Measurements from ENCODE around the gene PCDHGA11. TPM values are rescaled to one million over a fixed set of nuclear protein-coding genes. Genes with fewer than 3 reads are reported as not detected.

PCDHGA11 gene
- total and polyA plus RNA-seq, 2 donors from 2014 or later = 0.37 to 3.6 TPM

- Histone ChIP-seq H3K36me3 (ENCODE audit: control insufficient read depth in 2 of 3, insufficient read depth in 3 of 3, low read length in 3 of 3) (no peaks in the 10 kb centered on the region), H3K27ac (ENCODE audit: low read depth in 2 of 2, low read length in 2 of 2) (no peak overlapping the region), H3K4me3 (ENCODE audit: low read length in 3 of 3) (no peak overlapping the region), H3K4me1 (ENCODE audit: control insufficient read depth in 2 of 3, insufficient read depth in 2 of 3, low read depth in 1 of 3, low read length in 3 of 3) (no peaks in the 10 kb centered on the region), H3K9me3 (ENCODE audit: control insufficient read depth in 2 of 3, insufficient read depth in 1 of 3, low read length in 3 of 3) (peaks cover 0 to 59% (median 27%) of the 10 kb centered on the region in 3 donors), H3K27me3 (ENCODE audit: control insufficient read depth, insufficient read depth, low read length) (no peaks in the 10 kb centered on the region), H3K9ac (ENCODE audit: low read length in 3 of 3) (no peak overlapping the region)
- TF ChIP-seq CTCF (IDR thresholded peaks at IDR 0.05; ENCODE audit: borderline replicate concordance, extremely low read depth, insufficient read depth) = no peak
- intact Hi-C loops (cut with DNase I) = no loop called here
- FAIRE-seq (no peak), DNase-seq (no peak)
These were observed 11.1 kb upstream of the PCDHGA11 start for GRCh38 chr5:141409598-141410306.

GRCh38 chr5:141411575-141411974 is 9.3 kb upstream of the PCDHGA11 start:
- FAIRE-seq (no peak), DNase-seq (no peak)
- Histone ChIP-seq H3K27ac (ENCODE audit: low read depth in 2 of 2, low read length in 2 of 2) (no peak overlapping the region), H3K4me3 (ENCODE audit: low read length in 3 of 3) (no peak overlapping the region), H3K27me3 (ENCODE audit: control insufficient read depth, insufficient read depth, low read length) (no peaks in the 10 kb centered on the region), H3K4me1 (ENCODE audit: control insufficient read depth in 2 of 3, insufficient read depth in 2 of 3, low read depth in 1 of 3, low read length in 3 of 3) (no peaks in the 10 kb centered on the region), H3K36me3 (ENCODE audit: control insufficient read depth in 2 of 3, insufficient read depth in 3 of 3, low read length in 3 of 3) (no peaks in the 10 kb centered on the region), H3K9me3 (ENCODE audit: control insufficient read depth in 2 of 3, insufficient read depth in 1 of 3, low read length in 3 of 3) (peaks cover 1 to 50% (median 25%) of the 10 kb centered on the region in 3 donors), H3K9ac (ENCODE audit: low read length in 3 of 3) (no peak overlapping the region)
- TF ChIP-seq CTCF (IDR thresholded peaks at IDR 0.05; ENCODE audit: borderline replicate concordance, extremely low read depth, insufficient read depth) = no peak
- intact Hi-C loops (cut with DNase I) = no loop called here

GRCh38 chr5:141412854-141413539 is 7.9 kb upstream of the PCDHGA11 start, which contains the start of gene PCDHGA10:
Gene PCDHGA10, plus strand, starts transcription at chr5:141412987. Its CDS starts 189 bp downstream, at chr5:141413176.
- intact Hi-C loops (cut with DNase I) = no loop called here
- no peak within 1 kb of the TSS for H3K9ac ChIP-seq (ENCODE audit: low read length in 3 of 3)
- FAIRE-seq (no peak), DNase-seq (peak in 3 of 5 donors; percentile 29 to 47 (median 31))
- no peak within 1 kb of the TSS for H3K27ac ChIP-seq (ENCODE audit: low read depth in 2 of 2, low read length in 2 of 2)
- H3K36me3 ChIP-seq (ENCODE audit: control insufficient read depth in 2 of 3, insufficient read depth in 3 of 3, low read length in 3 of 3) = no peaks in the 10 kb centered on the region
- peak; percentile 28 for TF ChIP-seq CTCF (IDR thresholded peaks at IDR 0.05; ENCODE audit: borderline replicate concordance, extremely low read depth, insufficient read depth)
- H3K4me3 ChIP-seq (ENCODE audit: low read length in 3 of 3) = peak within 1 kb of the TSS; percentile 9 to 54 (median 44)
- H3K9me3 ChIP-seq (ENCODE audit: control insufficient read depth in 2 of 3, insufficient read depth in 1 of 3, low read length in 3 of 3) = peaks cover 1 to 50% (median 27%) of the 10 kb centered on the region in 3 donors
- H3K27me3 ChIP-seq (ENCODE audit: control insufficient read depth, insufficient read depth, low read length) = no peaks in the 10 kb centered on the region
- no peaks in the 10 kb centered on the region for H3K4me1 ChIP-seq (ENCODE audit: control insufficient read depth in 2 of 3, insufficient read depth in 2 of 3, low read depth in 1 of 3, low read length in 3 of 3)

All from kidney (tissue), 14 donors.